A673 (cell line): ENCODE results near the gene ACOD1.

Experiments
- EZH2 ChIP-seq: fragments of 200-600 bp; sonication (generic); IDR thresholded peaks from 2 replicates; pipeline ENCODE4 v1.6.1; 2017; ENCODE audit warnings: borderline replicate concordance, low read depth, mild to moderate bottlenecking, mixed read lengths, antibody characterized with exemption, low read length; ENCODE audit not compliant: poor library complexity, severe bottlenecking
- TF ChIP-seq, protein P1 (sequence below): fragments of 300-800, 200-600 bp; sonication (generic); conservative IDR thresholded peaks from 2 replicates; pipeline ENCODE4 v1.5.1; 2017; ENCODE audit warnings: low read depth, mild to moderate bottlenecking, antibody characterized with exemption, low read length, moderate library complexity, mixed read lengths

DNA sequence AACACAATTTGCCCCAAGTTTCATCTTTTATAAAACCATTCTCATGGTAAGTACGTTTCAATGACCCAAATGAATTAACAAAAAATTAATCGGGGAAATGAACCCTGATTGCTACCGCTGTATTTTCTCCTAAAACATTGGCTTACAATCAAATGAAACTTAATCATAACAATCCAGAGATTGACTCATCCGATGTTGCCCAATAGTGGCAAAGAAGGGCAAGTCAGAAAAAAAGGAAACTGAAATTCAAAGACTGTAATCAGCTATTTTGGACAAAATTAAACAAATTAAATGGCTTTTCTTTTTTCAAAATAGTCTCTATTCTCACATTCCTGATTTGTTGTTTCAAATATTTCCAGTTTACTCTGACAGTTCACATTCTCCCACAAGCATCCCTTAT, 3.9 kb upstream of the ACOD1 start:
- TF ChIP-seq, protein P1, sequence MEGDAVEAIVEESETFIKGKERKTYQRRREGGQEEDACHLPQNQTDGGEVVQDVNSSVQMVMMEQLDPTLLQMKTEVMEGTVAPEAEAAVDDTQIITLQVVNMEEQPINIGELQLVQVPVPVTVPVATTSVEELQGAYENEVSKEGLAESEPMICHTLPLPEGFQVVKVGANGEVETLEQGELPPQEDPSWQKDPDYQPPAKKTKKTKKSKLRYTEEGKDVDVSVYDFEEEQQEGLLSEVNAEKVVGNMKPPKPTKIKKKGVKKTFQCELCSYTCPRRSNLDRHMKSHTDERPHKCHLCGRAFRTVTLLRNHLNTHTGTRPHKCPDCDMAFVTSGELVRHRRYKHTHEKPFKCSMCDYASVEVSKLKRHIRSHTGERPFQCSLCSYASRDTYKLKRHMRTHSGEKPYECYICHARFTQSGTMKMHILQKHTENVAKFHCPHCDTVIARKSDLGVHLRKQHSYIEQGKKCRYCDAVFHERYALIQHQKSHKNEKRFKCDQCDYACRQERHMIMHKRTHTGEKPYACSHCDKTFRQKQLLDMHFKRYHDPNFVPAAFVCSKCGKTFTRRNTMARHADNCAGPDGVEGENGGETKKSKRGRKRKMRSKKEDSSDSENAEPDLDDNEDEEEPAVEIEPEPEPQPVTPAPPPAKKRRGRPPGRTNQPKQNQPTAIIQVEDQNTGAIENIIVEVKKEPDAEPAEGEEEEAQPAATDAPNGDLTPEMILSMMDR = no peak
- no peak for TF ChIP-seq EZH2
